ENCODE measurements around the gene TMEM163. TPM values are rescaled to one million over a fixed set of nuclear protein-coding genes. Genes with fewer than 3 reads are reported as not detected.
"Not testable (repeated sequence)": the region's sequence is repeated elsewhere in the genome, so short reads cannot be mapped to it uniquely, and the experiment has no call there.

TMEM163 gene
- total RNA-seq, 2 experiments from 2014 or later: 0.12 TPM; not detected in 1

DNA sequence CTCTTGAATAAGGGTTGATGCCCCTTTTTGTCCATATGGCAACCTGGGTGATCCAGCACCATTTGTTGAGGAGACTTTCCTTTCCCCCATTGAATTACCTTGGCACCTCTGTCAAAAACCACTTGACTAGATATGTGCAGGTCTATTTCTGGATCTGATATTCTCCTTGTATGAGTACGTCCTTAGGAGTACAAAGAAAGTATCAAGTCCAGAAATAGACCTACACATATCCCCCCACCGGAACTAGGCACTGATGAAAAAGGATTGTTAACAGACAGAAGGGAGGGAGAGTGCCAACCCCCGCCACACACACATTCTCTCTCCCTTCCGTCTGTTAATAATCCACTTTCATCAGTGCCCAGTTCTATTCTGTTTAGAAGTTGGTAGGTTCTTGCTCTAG is 225.0 kb downstream of the TMEM163 start:
- ChIA-PET POLR2A (no interaction called here), CTCF (no interaction called here)
- Mint-ChIP-seq H3K36me3 (no peaks in the 10 kb centered on the region), H3K27ac (no peak overlapping the region), H3K9me3 (no peaks in the 10 kb centered on the region), H3K4me3 (no peak overlapping the region), H3K27me3 (no peaks in the 10 kb centered on the region), H3K4me1 (ENCODE audit: low read depth) (no peaks in the 10 kb centered on the region)
- intact Hi-C loops (cut with micrococcal nuclease): no loop called here
- no peak for DNase-seq

DNA sequence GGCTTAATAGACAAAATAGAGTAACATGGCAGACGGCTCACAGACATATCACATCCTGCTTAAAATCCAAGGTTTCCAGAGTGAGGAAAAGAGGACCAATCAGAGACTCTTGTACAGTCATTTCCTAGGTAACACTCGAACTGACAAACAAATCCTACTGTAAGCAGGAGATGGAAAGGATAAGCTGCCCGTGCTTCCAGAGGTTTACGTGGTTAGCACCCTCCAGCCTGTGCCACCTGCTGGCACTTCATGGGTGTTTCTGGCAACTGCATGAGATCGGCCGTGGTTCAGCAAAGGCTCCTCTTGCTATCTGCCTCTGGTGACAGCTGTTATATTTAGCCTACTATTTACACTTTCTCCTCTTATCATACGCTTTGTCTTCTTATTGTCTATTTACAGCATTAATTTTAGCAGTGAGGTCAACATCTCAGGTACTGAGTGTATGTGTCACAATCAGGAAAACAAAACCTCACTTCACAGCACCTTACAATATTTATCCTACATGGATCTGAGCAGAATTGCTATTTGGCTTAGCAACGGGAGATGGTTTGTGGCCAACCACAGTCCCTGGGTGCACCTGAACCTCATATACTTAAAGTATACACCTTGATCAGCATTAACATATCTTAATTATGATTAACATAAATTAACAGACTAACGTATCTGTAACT is 226.9 kb downstream of the TMEM163 start:
- H3K4me1 Mint-ChIP-seq (ENCODE audit: low read depth): no peaks in the 10 kb centered on the region
- H3K27me3 Mint-ChIP-seq: no peaks in the 10 kb centered on the region
- CTCF ChIA-PET: interaction anchor here (1.1 to 1.5 kb wide), 2 partner anchors 22 to 605 kb away, joined by 3 to 4 read pairs; no protein-coding TSS in a partner anchor
- H3K9me3 Mint-ChIP-seq: no peaks in the 10 kb centered on the region
- H3K36me3 Mint-ChIP-seq: no peaks in the 10 kb centered on the region
- POLR2A ChIA-PET: no interaction called here
- H3K27ac Mint-ChIP-seq: no peak overlapping the region
- intact Hi-C loops (cut with micrococcal nuclease): no loop called here
- H3K4me3 Mint-ChIP-seq: no peak overlapping the region
- no peak for DNase-seq

DNA sequence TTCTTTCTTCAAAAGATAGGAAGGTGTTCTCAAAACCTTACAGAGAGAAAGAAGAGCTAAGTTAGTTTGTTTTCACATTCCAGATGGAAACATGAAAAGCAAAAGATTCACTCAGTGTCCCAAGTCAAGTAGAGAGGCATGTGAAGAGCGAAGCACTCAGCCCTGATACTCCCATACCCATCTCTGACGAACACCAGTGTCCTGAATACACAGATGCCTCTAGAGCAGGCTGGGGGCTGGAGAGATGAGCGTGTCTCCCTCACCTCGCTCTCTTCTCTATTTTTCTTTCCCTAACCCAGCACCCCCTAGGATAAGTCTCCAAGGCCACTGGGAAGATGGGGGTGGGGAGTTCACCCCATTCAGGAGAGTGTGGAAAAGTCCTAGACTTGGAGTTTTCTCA is 227.8 kb downstream of the TMEM163 start:
- POLR2A ChIA-PET: no interaction called here
- intact Hi-C loops (cut with micrococcal nuclease): no loop called here
- Mint-ChIP-seq H3K27me3 (no peaks in the 10 kb centered on the region), H3K27ac (no peak overlapping the region), H3K4me1 (ENCODE audit: low read depth) (no peaks in the 10 kb centered on the region), H3K4me3 (no peak overlapping the region), H3K36me3 (no peaks in the 10 kb centered on the region), H3K9me3 (no peaks in the 10 kb centered on the region)
- no peak for DNase-seq
- CTCF ChIA-PET: interaction anchor here (0.6 to 1.5 kb wide), 3 partner anchors 12 to 604 kb away, joined by 3 to 4 read pairs (median 3); no protein-coding TSS in a partner anchor

DNA sequence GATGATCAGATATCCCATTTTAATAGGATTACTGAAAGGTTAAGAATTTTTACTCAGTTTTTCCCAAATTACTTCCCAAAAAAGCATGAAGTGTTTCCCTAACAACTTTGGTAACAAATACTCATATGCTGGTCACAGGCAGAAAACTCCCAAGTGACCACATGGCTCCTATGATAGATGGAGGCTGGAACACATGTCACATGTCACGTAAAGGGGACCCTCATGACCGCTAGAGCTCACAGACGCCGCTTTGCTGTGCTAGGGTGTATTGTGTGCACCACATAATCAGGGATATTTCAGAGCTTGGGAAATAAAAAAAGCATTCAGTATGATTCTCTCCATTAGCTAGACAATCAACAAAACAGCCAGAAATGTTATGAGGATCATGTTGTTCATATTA is 228.2 kb downstream of the TMEM163 start:
- no peak for DNase-seq
- intact Hi-C loops (cut with micrococcal nuclease): no loop called here
- POLR2A ChIA-PET: no interaction called here
- no peaks in the 10 kb centered on the region for H3K9me3 Mint-ChIP-seq
- no peaks in the 10 kb centered on the region for H3K4me1 Mint-ChIP-seq (ENCODE audit: low read depth)
- CTCF ChIA-PET: interaction anchor here (0.6 to 1.1 kb wide), 2 partner anchors 11 to 604 kb away, joined by 3 read pairs; no protein-coding TSS in a partner anchor
- H3K27me3 Mint-ChIP-seq: no peaks in the 10 kb centered on the region
- H3K27ac Mint-ChIP-seq: no peak overlapping the region
- H3K36me3 Mint-ChIP-seq: no peaks in the 10 kb centered on the region
- H3K4me3 Mint-ChIP-seq: no peak overlapping the region

DNA sequence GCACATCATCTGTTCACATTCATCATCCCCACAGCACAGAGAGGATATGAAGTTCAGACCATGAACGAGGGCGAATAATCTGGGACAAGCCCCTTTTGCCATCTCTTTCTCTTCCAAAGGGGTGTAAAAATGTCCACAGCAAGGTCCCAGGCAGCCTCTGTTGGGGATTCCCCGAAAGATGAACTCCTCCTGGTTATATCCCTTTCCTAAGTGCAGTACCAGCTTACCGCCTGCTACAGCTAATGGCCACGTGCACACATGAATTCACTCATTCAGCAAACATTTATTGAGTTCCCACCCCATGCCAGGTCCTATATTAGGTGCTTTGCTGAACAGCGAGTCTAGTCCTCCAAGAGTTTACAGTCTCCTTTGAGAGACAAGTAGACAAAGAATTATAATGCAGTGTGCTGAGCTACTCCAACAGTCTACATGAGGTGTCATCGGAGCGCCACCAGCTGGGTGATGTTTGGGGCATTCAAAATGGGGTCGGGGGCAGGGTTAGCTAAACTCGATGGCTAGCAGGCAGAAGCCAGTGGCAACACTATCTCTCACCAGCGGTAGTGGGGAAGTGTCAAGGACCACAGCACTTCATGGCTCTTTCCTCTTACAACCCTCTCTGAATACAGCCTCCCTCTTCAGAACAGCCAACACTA is 228.9 kb downstream of the TMEM163 start:
- Mint-ChIP-seq H3K4me3 (no peak overlapping the region), H3K4me1 (ENCODE audit: low read depth) (no peaks in the 10 kb centered on the region), H3K27me3 (no peaks in the 10 kb centered on the region), H3K9me3 (no peaks in the 10 kb centered on the region), H3K27ac (no peak overlapping the region), H3K36me3 (no peaks in the 10 kb centered on the region)
- intact Hi-C loops (cut with micrococcal nuclease): no loop called here
- ChIA-PET POLR2A (no interaction called here), CTCF (no interaction called here)
- DNase-seq: no peak

DNA sequence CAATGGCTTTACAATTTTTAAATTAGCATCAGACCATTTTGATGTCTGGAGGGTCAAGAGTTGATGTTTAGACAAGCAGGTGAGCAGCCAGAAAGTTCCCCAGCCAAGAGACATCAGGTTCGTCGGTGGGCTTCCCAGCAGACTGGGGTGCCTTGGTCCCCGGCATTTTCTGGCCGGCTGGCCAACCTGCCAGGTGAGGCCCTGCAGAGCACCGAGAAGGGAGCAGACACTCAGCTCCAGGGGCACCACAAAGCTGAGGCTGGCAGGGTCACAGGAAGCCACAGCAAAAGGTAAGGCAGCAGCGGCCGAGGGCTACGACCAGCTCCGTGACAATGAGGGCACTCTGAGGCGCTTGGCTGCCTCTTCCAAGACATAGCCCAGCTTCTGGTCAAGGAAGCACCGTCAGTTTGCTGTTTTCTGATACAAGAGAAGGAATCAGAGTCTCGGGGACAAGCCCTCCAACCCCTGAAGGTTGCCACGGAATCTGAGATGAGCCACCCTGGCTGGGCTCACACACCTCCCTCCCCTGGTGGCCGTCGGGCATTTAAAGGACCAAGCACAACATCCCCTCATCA is 235.9 kb downstream of the TMEM163 start:
- peaks cover 12% of the 10 kb centered on the region for H3K27me3 Mint-ChIP-seq
- intact Hi-C loops (cut with micrococcal nuclease): no loop called here
- no peaks in the 10 kb centered on the region for H3K9me3 Mint-ChIP-seq
- no peak overlapping the region for H3K27ac Mint-ChIP-seq
- ChIA-PET POLR2A (no interaction called here), CTCF (no interaction called here)
- H3K36me3 Mint-ChIP-seq: no peaks in the 10 kb centered on the region
- no peak overlapping the region for H3K4me3 Mint-ChIP-seq
- DNase-seq: no peak
- H3K4me1 Mint-ChIP-seq (ENCODE audit: low read depth): no peaks in the 10 kb centered on the region

DNA sequence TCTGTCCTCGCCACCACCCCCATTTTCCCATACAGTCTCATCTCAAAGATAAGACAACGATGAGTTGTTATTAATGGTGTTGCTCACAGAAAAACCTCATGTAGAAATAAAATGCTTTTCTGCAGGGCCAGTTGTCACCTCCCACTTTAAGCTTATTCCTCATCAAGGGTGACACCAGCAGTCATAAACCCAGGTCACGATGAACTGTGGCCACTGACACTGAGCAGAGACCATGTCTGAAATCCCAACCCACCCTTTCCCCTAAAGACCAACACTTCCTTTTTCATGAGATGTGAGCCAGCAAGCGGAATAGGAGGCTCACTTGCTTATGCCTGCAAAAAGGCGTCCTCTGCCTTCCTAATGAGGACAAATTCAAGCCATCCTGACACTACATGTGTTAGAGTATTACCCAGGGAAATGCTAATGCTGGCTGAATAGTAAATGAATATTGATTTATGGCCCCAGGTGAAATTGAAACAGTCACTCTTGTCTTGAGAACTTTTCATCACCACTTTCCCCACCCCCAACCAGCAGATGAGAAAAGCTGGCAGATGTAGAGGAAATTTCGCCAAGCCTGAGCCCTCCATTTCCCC is 236.6 kb downstream of the TMEM163 start:
- Mint-ChIP-seq H3K9me3 (no peaks in the 10 kb centered on the region), H3K27me3 (peaks cover 12% of the 10 kb centered on the region), H3K4me3 (no peak overlapping the region), H3K36me3 (no peaks in the 10 kb centered on the region), H3K4me1 (ENCODE audit: low read depth) (no peaks in the 10 kb centered on the region), H3K27ac (no peak overlapping the region)
- intact Hi-C loops (cut with micrococcal nuclease): no loop called here
- ChIA-PET CTCF (no interaction called here), POLR2A (no interaction called here)
- no peak for DNase-seq

DNA sequence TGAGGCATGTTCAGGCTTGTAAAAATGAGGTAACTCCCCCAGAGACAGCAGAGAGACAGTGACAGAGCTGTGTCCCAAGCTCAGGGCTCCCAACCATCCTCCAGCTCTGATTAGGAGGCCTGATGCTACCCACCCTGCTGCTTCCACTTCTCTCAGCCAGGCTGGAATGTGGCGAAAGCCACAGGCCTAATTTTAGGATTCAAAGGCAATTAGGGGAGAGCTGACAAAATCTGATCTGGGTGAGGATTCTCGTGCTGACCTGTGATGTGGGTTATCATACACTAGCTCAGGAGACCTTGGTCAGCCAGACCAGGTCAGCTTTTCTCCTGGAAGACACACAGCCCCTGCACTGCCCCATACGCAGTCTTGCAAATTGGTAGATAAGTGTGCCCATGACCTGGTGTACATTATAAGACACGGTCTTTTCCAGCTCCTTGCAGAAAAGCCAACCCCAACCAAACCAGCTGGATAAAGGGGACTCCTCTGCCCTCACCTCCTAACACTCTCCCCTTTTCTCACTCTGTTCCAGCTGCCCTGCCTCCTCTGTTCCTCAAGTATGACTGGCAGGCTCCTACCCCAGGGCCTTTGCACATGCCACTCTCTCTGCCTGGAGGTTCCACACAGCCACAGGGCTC is 239.0 kb downstream of the TMEM163 start:
- POLR2A ChIA-PET: no interaction called here
- intact Hi-C loops (cut with micrococcal nuclease): no loop called here
- no peak for DNase-seq
- Mint-ChIP-seq H3K4me1 (ENCODE audit: low read depth) (no peaks in the 10 kb centered on the region), H3K36me3 (no peaks in the 10 kb centered on the region), H3K9me3 (no peaks in the 10 kb centered on the region), H3K27me3 (peaks cover 12% of the 10 kb centered on the region), H3K4me3 (no peak overlapping the region), H3K27ac (no peak overlapping the region)
- CTCF ChIA-PET: interaction anchor here (1.3 kb wide), 1 partner anchor 11 kb away, joined by 3 read pairs; no protein-coding TSS in a partner anchor

DNA sequence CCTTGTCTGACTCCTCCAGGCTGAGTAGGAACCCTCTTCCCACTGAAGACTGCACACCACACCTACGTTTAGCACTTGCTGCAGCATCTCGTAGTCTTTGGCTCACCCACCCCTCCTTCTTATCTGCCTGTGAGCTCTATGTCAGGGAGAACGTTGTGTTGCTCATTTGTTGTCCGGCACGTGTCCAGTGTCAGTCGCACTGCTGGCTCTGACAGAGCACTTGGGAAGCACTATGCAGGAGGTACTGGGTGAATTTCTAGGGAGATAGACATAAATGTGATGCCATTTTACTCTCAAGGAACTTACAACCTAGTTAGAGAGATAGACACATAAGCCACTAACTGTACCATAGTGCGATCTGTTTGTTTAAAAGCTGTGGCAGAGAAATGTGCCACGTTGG is 241.8 kb downstream of the TMEM163 start:
- CTCF ChIA-PET; H3K36me3 Mint-ChIP-seq; H3K27ac Mint-ChIP-seq; POLR2A ChIA-PET; H3K4me1 Mint-ChIP-seq (ENCODE audit: low read depth); H3K4me3 Mint-ChIP-seq; H3K27me3 Mint-ChIP-seq; intact Hi-C loops (cut with micrococcal nuclease); DNase-seq: not testable (repeated sequence)
- peaks cover 20% of the 10 kb centered on the region for H3K9me3 Mint-ChIP-seq

DNA sequence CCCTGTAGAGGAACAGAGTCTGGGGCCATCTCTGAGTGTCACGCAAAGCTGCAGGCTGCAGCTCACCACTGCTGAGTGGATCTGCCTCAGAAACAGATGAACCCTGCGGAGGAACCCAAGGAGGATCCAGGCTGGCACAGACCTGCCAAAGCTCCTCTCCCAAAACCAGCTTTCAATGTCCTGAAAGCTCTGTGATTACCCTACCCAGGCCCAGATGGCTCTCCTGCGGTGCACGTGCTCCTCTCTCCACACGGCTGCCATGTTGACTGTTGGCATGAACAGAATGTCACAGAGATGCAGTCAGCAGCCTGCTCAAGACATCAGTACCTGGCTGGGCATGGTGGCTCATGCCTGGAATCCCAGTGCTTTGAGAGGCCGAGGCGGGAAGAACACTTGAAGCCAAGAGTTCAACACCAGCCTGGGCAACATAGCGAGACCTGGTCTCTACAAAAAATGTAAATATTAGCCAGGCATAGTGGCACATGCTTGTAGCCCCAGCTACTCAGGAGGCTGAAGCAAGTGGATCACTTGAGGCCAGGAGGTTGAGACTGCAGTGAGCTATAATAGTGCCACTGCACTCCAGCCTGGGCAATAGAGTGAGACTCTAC is 248.1 kb downstream of the TMEM163 start:
- Mint-ChIP-seq H3K4me1 (ENCODE audit: low read depth) (no peaks in the 10 kb centered on the region), H3K9me3 (peaks cover 23% of the 10 kb centered on the region), H3K27me3 (no peaks in the 10 kb centered on the region), H3K36me3 (no peaks in the 10 kb centered on the region), H3K4me3 (no peak overlapping the region), H3K27ac (no peak overlapping the region)
- intact Hi-C loops (cut with micrococcal nuclease): no loop called here
- POLR2A ChIA-PET: no interaction called here
- DNase-seq: no peak
- CTCF ChIA-PET: interaction anchor here (1.1 kb wide), 2 partner anchors 20 to 21 kb away, joined by 3 to 4 read pairs; no protein-coding TSS in a partner anchor

DNA sequence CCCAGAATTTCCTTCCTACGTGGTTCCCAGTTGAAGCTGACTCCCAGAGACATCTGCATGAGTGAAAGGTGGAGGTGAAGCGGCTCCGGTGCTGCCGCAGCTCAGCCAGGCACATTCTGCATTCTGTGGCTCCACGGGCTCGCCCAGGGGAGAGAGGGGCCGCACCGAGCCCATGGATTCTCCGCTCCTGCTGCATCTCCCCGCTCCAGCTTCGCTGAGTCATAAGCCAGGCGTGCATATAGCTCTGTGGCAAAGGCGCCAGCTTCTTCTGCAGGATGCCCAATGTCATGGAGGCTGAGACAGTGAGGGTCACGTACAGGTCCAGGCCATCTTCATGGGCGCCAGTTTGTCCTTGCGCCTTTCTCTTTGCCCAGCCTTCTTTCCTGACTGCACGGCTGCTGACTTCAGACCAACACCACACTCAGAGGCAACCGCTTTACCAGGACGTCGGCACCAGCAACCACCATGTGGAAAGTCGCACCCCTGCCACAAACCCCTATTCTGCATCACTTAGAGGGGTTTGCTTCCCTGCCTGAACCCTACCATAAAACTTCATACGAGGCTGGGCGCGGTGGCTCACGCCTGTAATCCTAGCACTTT is 249.2 kb downstream of the TMEM163 start:
- ChIA-PET CTCF (interaction anchor here (1.1 to 1.2 kb wide), 3 partner anchors 9 to 22 kb away, joined by 3 to 4 read pairs (median 3); no protein-coding TSS in a partner anchor), POLR2A (no interaction called here)
- Mint-ChIP-seq H3K9me3 (peaks cover 23% of the 10 kb centered on the region), H3K4me3 (no peak overlapping the region), H3K4me1 (ENCODE audit: low read depth) (no peaks in the 10 kb centered on the region), H3K27ac (no peak overlapping the region), H3K36me3 (no peaks in the 10 kb centered on the region), H3K27me3 (no peaks in the 10 kb centered on the region)
- DNase-seq: no peak
- intact Hi-C loops (cut with micrococcal nuclease): loop anchor here (5.0 kb wide), 1 partner anchor 428 kb away; no protein-coding TSS in a partner anchor
